ENCODE measurements around the gene AASDH. TPM values are rescaled to one million over a fixed set of nuclear protein-coding genes. Genes with fewer than 3 reads are reported as not detected.

Gene AASDH
- total and polyA plus RNA-seq, 2 of the 13 experiments (the other 11 are each of a cell fraction or from before 2014, with no cell fraction given), result 12.6 to 14.1 TPM

- TF ChIP-seq PRDM15 (CRISPR knock-in tag; IDR thresholded peaks at IDR 0.05) (no peak), ZNF576 (CRISPR knock-in tag; IDR thresholded peaks at IDR 0.05) (no peak), ZNF792 (CRISPR knock-in tag; IDR thresholded peaks at IDR 0.05) (peak; percentile 49; the same call in 1 of the 2 replicates), ASH2L (IDR thresholded peaks at IDR 0.05; ENCODE audit: insufficient read length, low read depth, low read length) (peak; percentile 92), ZNF839 (CRISPR knock-in tag; IDR thresholded peaks at IDR 0.05; ENCODE audit: borderline replicate concordance) (no peak; the same call in 1 of the 2 replicates), WIZ (CRISPR knock-in tag; IDR thresholded peaks at IDR 0.05) (no peak), ZXDC (CRISPR knock-in tag; IDR thresholded peaks at IDR 0.05) (no peak), FOXM1 (CRISPR knock-in tag; IDR thresholded peaks at IDR 0.05) (no peak), GATA4 (IDR thresholded peaks at IDR 0.05; ENCODE audit: borderline replicate concordance, low read depth) (no peak), SP4 (CRISPR knock-in tag; IDR thresholded peaks at IDR 0.05) (no peak; the same call in 1 of the 2 replicates), NFE2L2 (IDR thresholded peaks at IDR 0.05; ENCODE audit: low read length) (no peak), ZNF720 (CRISPR knock-in tag; IDR thresholded peaks at IDR 0.05) (no peak), ZNF670 (CRISPR knock-in tag; IDR thresholded peaks at IDR 0.05; ENCODE audit: borderline replicate concordance) (peak; percentile 57; the same call in 1 of the 2 replicates), ZNF256 (CRISPR knock-in tag; conservative IDR thresholded peaks at IDR 0.05) (peak; percentile 65), RAD51 (IDR thresholded peaks at IDR 0.05; ENCODE audit: borderline replicate concordance) (no peak), KDM6A (CRISPR knock-in tag; IDR thresholded peaks at IDR 0.05; ENCODE audit: low read depth) (no peak), MAFF (IDR thresholded peaks at IDR 0.05; ENCODE audit: low read depth, low read length) (no peak), CCDC6 (CRISPR knock-in tag; IDR thresholded peaks at IDR 0.05) (peak; percentile 90; the same call in 1 of the 2 replicates), ZNF616 (CRISPR knock-in tag; IDR thresholded peaks at IDR 0.05; ENCODE audit: low read depth) (peak; percentile 89), MXD1 (CRISPR knock-in tag; IDR thresholded peaks at IDR 0.05) (peak; percentile 96; the same call in 1 of the 2 replicates), ZNF678 (CRISPR knock-in tag; IDR thresholded peaks at IDR 0.05) (no peak), KMT2A (CRISPR knock-in tag; IDR thresholded peaks at IDR 0.05) (peak; percentile 82; the same call in 1 of the 2 replicates), ZSCAN22 (CRISPR knock-in tag; IDR thresholded peaks at IDR 0.05) (no peak), FLYWCH1 (CRISPR knock-in tag; IDR thresholded peaks at IDR 0.05) (0 out of 2 replicates have a peak, but pooled peaks have one; percentile 68)
These were observed 48.0 kb upstream of the AASDH start, which contains the start of gene PPAT (continued) for GRCh38 chr4:56435140-56435926.

Data from HepG2 (cell line).